Cardiac fibroblast (primary cell): ENCODE data around the gene ZNF367.
"Not testable (repeated sequence)": the region's sequence is repeated elsewhere in the genome, so short reads cannot be mapped to it uniquely, and the experiment has no call there.

Source experiments
- DNase-seq, 2 donors: peaks; one replicate each; pipeline versions ENCODE4 v3.0.0 to v3.0.0-alpha.2; 2010; ENCODE audit warnings: low read depth in 2 of 2
- H3K4me3 ChIP-seq, 2 donors: replicated peaks in 1 of 2; 1 replicate in 1 of 2; 2 replicates in 1 of 2; pipeline ENCODE4 v1.5.1; 2011; ENCODE audit warnings: low read depth in 2 of 2, low read length in 2 of 2, mild to moderate bottlenecking in 2 of 2, moderate library complexity in 1 of 2
- CTCF ChIP-seq: IDR thresholded peaks from one replicate; pipeline ENCODE4 v1.5.1; 2011; ENCODE audit warnings: low read depth, mild to moderate bottlenecking, low read length, inconsistent platforms

Gene ZNF367

GRCh38 chr9:96363175-96363967 lies 54.8 kb downstream of the ZNF367 start:
- DNase-seq: no peak
- H3K4me3 ChIP-seq: no peak overlapping the region
- no peak for TF ChIP-seq CTCF

- DNase-seq, H3K4me3 ChIP-seq: not testable (repeated sequence)
Measured at GRCh38 chr9:96362119-96362518, 56.1 kb downstream of the ZNF367 start.

- TF ChIP-seq CTCF: no peak
- no peak overlapping the region for H3K4me3 ChIP-seq
- DNase-seq: no peak
Measured at GRCh38 chr9:96361668-96362067, 56.5 kb downstream of the ZNF367 start.

- DNase-seq: no peak
- H3K4me3 ChIP-seq: no peak overlapping the region
- TF ChIP-seq CTCF: no peak
Measured at GRCh38 chr9:96360976-96361375, 57.2 kb downstream of the ZNF367 start.

- not testable (repeated sequence) for DNase-seq, H3K4me3 ChIP-seq
Measured at GRCh38 chr9:96360523-96360922, 57.6 kb downstream of the ZNF367 start.

- no peak for TF ChIP-seq CTCF
- no peak overlapping the region for H3K4me3 ChIP-seq
- no peak for DNase-seq
Measured at GRCh38 chr9:96350866-96351265, 67.3 kb downstream of the ZNF367 start.

- DNase-seq: no peak
- no peak overlapping the region for H3K4me3 ChIP-seq
- no peak for TF ChIP-seq CTCF
Measured at GRCh38 chr9:96348261-96348660, 69.9 kb downstream of the ZNF367 start.

- no peak for DNase-seq
- H3K4me3 ChIP-seq: no peak overlapping the region
- no peak for TF ChIP-seq CTCF
Measured at GRCh38 chr9:96345551-96345950, 72.6 kb downstream of the ZNF367 start.
